ENCODE measurements around the gene PRM2. TPM values are rescaled to one million over a fixed set of nuclear protein-coding genes. Genes with fewer than 3 reads are reported as not detected.

PRM2 gene
- polyA plus RNA-seq, 1 of the 3 experiments (the other 2 are of a cell fraction): not detected

GRCh38 chr16:11255737-11256660 lies 20.3 kb downstream of the PRM2 start, which contains the start of gene SOCS1 (continued):
- TF ChIP-seq NRF1 (IDR thresholded peaks at IDR 0.05; ENCODE audit: low read depth, low read length) (peak; percentile 69), RCOR1 (IDR thresholded peaks at IDR 0.05; ENCODE audit: low read length) (peak; percentile 41; the same call in 1 of the 2 replicates), FOXJ3 (CRISPR knock-in tag; IDR thresholded peaks at IDR 0.05) (no peak), MAX (IDR thresholded peaks at IDR 0.05; ENCODE audit: low read depth) (peak; percentile 33; the same call in 1 of the 2 replicates), EP300 (IDR thresholded peaks at IDR 0.05; ENCODE audit: borderline replicate concordance in 1 of 2, low read depth in 1 of 2, low read length in 1 of 2) (no peak), RAD21 (IDR thresholded peaks at IDR 0.05; ENCODE audit: low read length) (peak; percentile 73), FOXM1 (IDR thresholded peaks at IDR 0.05; ENCODE audit: low read depth) (no peak), NFIC (IDR thresholded peaks at IDR 0.05; ENCODE audit: borderline replicate concordance) (0 out of 2 replicates have a peak, but pooled peaks have one; percentile 18), USF2 (IDR thresholded peaks at IDR 0.05; ENCODE audit: borderline replicate concordance, low read depth, low read length) (no peak), PBX3 (IDR thresholded peaks at IDR 0.05) (no peak), CTCF (IDR thresholded peaks at IDR 0.05) (peak; percentile 73), SIN3A (IDR thresholded peaks at IDR 0.05; ENCODE audit: borderline replicate concordance, low read depth, low read length) (0 out of 2 replicates have a peak, but pooled peaks have one; percentile 27), GATA2 (CRISPR knock-in tag; IDR thresholded peaks at IDR 0.05) (no peak), SMC3 (IDR thresholded peaks at IDR 0.05; ENCODE audit: low read depth, low read length) (peak; percentile 88), RXRA (IDR thresholded peaks at IDR 0.05; ENCODE audit: borderline replicate concordance, low read depth) (no peak), MEF2A (IDR thresholded peaks at IDR 0.05; ENCODE audit: borderline replicate concordance, low read depth) (no peak), FOSL2 (IDR thresholded peaks at IDR 0.05; ENCODE audit: borderline replicate concordance, low read depth) (no peak)

All from SK-N-SH (cell line).